Activated T-cell treated with anti-CD3 and anti-CD28 coated beads, Interleukin-2, amount 50 U/mL, for 4 hours (primary cell): ENCODE data around the gene TMEM242. TPM values are rescaled to one million over a fixed set of nuclear protein-coding genes. Genes with fewer than 3 reads are reported as not detected.

Source experiments
- ATAC-seq, 2 donors: fragments of 200-7000 bp; cut with Tn5 transposase; one replicate each; pipeline ENCODE4 v1.10.0; 2021
- DNase-seq: peaks from one replicate; pipeline ENCODE4 v3.0.0-alpha.2; 2020
- H3K27me3 Mint-ChIP-seq: one replicate; pipeline ENCODE4 v1.8.0; 2021; ENCODE audit warnings: low read depth, mixed read lengths
- H3K36me3 Mint-ChIP-seq: one replicate; pipeline ENCODE4 v1.8.0; 2022; ENCODE audit warnings: mixed read lengths; ENCODE audit not compliant: insufficient read depth
- H3K4me1 Mint-ChIP-seq: one replicate; pipeline ENCODE4 v1.8.0; 2021; ENCODE audit warnings: low read depth, mixed read lengths
- H3K4me3 Mint-ChIP-seq: one replicate; pipeline ENCODE4 v1.8.0; 2021; ENCODE audit warnings: mild to moderate bottlenecking, moderate library complexity, mixed read lengths
- H3K9me3 Mint-ChIP-seq: one replicate; pipeline ENCODE4 v1.8.0; 2021; ENCODE audit warnings: mixed read lengths
- total RNA-seq, 3 donors: library from RNA; stranded (reverse); gene quantifications; one replicate each; pipeline ENCODE4 v1.2.1, GENCODE V29; 2021

TMEM242 gene
- total RNA-seq, 3 donors from 2014 or later, result 10.0 to 12.8 (median 10.1) TPM

DNA sequence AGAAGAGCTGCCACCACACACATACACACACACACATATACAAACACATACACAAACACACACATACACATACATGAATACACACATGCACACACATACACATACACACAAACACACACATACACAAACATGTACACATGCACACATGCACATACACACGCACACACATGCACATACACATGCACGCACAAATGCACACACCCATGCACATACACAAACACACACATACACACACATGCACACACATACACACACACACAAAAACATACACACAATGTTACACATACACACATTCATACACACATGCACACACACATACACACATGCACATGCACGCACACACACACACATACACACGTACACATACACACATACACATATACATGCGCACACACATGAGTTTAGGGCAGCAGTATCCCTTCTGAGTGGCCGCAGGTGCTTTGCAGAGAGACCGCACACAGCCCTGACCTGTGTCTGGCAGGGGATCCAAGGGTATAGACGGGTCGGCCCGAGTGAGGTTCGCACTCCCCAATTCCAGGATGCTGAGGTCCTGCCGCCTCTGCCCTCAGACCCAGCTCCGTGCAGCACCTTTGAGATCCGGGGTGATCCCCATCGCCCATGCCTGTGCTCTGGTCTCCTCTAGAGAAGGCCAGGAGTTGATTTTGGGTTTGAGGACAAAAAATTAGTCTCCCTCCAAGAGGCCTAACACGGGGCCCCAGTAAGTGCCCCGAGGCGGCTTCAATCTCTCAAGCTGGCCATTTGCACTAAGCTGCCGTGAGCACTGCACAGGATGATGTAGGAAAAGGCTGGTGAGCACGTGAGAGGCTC, 56.8 kb downstream of the TMEM242 start:
- DNase-seq, result no peak
- ATAC-seq, result no peak
- no peaks in the 10 kb centered on the region for H3K4me1 Mint-ChIP-seq
- no peaks in the 10 kb centered on the region for H3K36me3 Mint-ChIP-seq
- H3K4me3 Mint-ChIP-seq, result no peak overlapping the region
- H3K27me3 Mint-ChIP-seq, result no peaks in the 10 kb centered on the region
- H3K9me3 Mint-ChIP-seq, result peaks cover 10% of the 10 kb centered on the region

GRCh38 chr6:157265635-157266034, 57.7 kb downstream of the TMEM242 start:
- no peak for DNase-seq
- Mint-ChIP-seq H3K27me3 (no peaks in the 10 kb centered on the region), H3K9me3 (peaks cover 9% of the 10 kb centered on the region), H3K36me3 (no peaks in the 10 kb centered on the region), H3K4me3 (no peak overlapping the region), H3K4me1 (no peaks in the 10 kb centered on the region)
- ATAC-seq, result no peak

DNA sequence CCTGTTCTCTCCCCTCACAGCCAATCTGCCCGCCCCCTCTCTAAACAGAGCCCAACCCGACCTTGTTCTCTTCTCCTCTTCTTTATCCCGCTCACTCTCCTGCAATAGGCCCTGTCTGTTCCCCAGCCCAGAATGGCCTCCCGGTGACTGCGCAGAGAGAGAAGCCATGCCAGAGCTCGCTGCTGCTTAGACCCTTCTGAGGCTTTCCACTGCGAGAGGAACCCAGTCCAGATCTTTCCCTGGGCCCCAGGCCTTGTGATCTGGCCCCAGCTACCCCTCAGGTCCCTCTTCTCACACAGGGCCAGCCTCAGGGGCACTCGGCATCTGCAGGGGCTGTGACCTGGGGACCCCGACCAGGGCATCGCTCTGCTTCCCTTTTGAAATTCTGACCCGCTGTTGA, 58.1 kb downstream of the TMEM242 start:
- H3K4me3 Mint-ChIP-seq, result no peak overlapping the region
- no peak for ATAC-seq
- H3K9me3 Mint-ChIP-seq, result peaks cover 4% of the 10 kb centered on the region
- no peaks in the 10 kb centered on the region for H3K27me3 Mint-ChIP-seq
- no peaks in the 10 kb centered on the region for H3K36me3 Mint-ChIP-seq
- no peak for DNase-seq
- no peaks in the 10 kb centered on the region for H3K4me1 Mint-ChIP-seq

- ATAC-seq, result no peak
- no peaks in the 10 kb centered on the region for H3K9me3 Mint-ChIP-seq
- H3K36me3 Mint-ChIP-seq, result no peaks in the 10 kb centered on the region
Observed at GRCh38 chr6:157264701-157265100, 58.6 kb downstream of the TMEM242 start.

GRCh38 chr6:157263881-157264397, 59.4 kb downstream of the TMEM242 start:
- H3K9me3 Mint-ChIP-seq, result no peaks in the 10 kb centered on the region
- no peak for ATAC-seq
- H3K4me3 Mint-ChIP-seq, result no peak overlapping the region
- H3K27me3 Mint-ChIP-seq, result no peaks in the 10 kb centered on the region
- peaks cover 7% of the 10 kb centered on the region for H3K4me1 Mint-ChIP-seq
- H3K36me3 Mint-ChIP-seq, result no peaks in the 10 kb centered on the region
- DNase-seq, result no peak

More at GRCh38 chr6:157264701-157265100, 58.6 kb downstream of the TMEM242 start:
- H3K4me1 Mint-ChIP-seq, result peaks cover 2% of the 10 kb centered on the region
- DNase-seq, result no peak
- H3K27me3 Mint-ChIP-seq, result no peaks in the 10 kb centered on the region
- no peak overlapping the region for H3K4me3 Mint-ChIP-seq

GRCh38 chr6:157263146-157263545, 60.2 kb downstream of the TMEM242 start:
- H3K4me1 Mint-ChIP-seq, result peaks cover 7% of the 10 kb centered on the region
- no peaks in the 10 kb centered on the region for H3K27me3 Mint-ChIP-seq
- ATAC-seq (no peak), DNase-seq (no peak)
- H3K9me3 Mint-ChIP-seq, result no peaks in the 10 kb centered on the region
- H3K36me3 Mint-ChIP-seq, result no peaks in the 10 kb centered on the region
- H3K4me3 Mint-ChIP-seq, result no peak overlapping the region

GRCh38 chr6:157261606-157262005, 61.7 kb downstream of the TMEM242 start:
- H3K9me3 Mint-ChIP-seq, result no peaks in the 10 kb centered on the region
- H3K4me1 Mint-ChIP-seq, result peaks cover 7% of the 10 kb centered on the region
- ATAC-seq (no peak), DNase-seq (no peak)
- peaks cover 3% of the 10 kb centered on the region for H3K27me3 Mint-ChIP-seq
- no peak overlapping the region for H3K4me3 Mint-ChIP-seq
- H3K36me3 Mint-ChIP-seq, result no peaks in the 10 kb centered on the region

DNA sequence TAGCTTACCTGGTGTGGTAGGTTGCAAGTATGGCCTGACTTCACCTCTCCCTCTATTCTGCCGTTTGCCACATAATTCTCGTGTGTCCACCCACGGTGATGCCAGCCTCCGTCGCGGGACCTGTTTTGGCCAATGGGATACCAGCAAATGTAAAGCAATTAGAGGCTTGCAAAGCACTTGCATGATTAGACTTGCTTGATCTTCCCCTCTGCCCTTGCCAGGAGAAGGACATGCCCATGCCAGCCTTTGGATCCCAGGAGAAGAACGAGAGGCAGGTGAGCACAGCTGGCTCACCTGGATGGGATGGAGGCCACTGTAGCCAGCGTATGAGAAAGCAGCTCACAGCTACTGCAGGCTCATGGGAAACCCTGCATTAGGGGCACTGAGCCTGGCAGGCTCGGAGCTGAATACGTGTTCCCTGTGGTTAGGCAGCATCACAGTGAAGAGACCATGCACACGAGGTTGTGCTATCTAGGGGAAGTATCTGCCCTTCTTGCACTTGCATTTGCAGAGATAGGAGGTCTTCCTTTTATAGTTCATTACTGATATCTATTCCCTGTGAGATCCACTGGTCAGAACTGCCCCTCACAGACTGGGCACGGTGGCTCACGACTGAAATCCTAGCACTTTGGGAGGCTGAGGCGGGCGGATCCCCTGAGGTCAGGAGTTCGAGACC, 62.4 kb downstream of the TMEM242 start:
- Mint-ChIP-seq H3K9me3 (no peaks in the 10 kb centered on the region), H3K36me3 (no peaks in the 10 kb centered on the region), H3K4me1 (peaks cover 7% of the 10 kb centered on the region), H3K4me3 (no peak overlapping the region), H3K27me3 (peaks cover 5% of the 10 kb centered on the region)
- ATAC-seq (no peak), DNase-seq (no peak)

DNA sequence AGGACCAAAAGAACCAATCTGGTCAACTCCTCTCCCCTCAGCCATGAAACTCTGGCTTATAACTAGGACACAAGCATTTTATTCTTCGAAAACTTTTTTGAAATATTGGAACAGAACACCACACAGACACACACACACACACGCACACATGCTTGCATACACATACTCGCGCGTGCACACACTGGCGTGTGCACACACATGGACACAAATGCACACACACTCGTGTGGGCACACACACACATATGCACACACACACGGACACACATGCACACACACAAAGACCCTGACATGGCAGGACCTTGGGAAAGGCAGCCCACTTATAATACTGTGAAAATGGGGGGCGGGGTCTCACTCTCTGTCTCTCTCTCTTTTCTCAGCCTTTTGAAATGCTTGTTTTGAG, 63.9 kb downstream of the TMEM242 start:
- no peak for ATAC-seq
- H3K4me1 Mint-ChIP-seq, result peaks cover 7% of the 10 kb centered on the region
- no peak overlapping the region for H3K4me3 Mint-ChIP-seq
- DNase-seq, result no peak
- peaks cover 8% of the 10 kb centered on the region for H3K27me3 Mint-ChIP-seq
- no peaks in the 10 kb centered on the region for H3K36me3 Mint-ChIP-seq
- no peaks in the 10 kb centered on the region for H3K9me3 Mint-ChIP-seq

- ATAC-seq (peak in 1 of 2 donors; percentile 14), DNase-seq (no peak)
- Mint-ChIP-seq H3K27me3 (peaks cover 11% of the 10 kb centered on the region), H3K4me1 (peaks cover 7% of the 10 kb centered on the region), H3K36me3 (no peaks in the 10 kb centered on the region), H3K9me3 (no peaks in the 10 kb centered on the region), H3K4me3 (no peak overlapping the region)
Observed at GRCh38 chr6:157258878-157259277, 64.4 kb downstream of the TMEM242 start.

DNA sequence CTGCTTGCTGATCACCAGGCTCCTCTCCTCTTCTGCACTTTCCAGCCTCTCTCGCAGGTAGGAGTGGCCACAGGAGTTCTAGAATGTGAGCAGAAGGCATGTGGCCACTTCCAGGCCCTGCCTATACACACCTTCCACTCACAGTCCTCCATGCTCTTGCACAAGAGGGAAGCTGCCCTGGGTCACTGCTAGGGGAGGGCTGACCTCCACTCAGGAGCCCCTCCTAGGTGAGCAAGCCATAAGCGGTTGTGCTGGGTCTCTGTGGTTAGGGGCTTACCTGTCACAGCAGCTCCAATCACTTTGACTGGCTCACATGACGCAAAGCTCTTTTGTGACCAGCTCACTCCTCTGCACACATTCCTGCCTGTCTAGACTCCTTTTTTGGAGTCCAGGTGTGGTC, 68.2 kb downstream of the TMEM242 start:
- no peak for ATAC-seq
- DNase-seq, result no peak
- H3K36me3 Mint-ChIP-seq, result no peaks in the 10 kb centered on the region
- H3K9me3 Mint-ChIP-seq, result no peaks in the 10 kb centered on the region
- H3K27me3 Mint-ChIP-seq, result peaks cover 16% of the 10 kb centered on the region
- H3K4me1 Mint-ChIP-seq, result peaks cover 7% of the 10 kb centered on the region
- no peak overlapping the region for H3K4me3 Mint-ChIP-seq

- peaks cover 4% of the 10 kb centered on the region for H3K4me1 Mint-ChIP-seq
- DNase-seq (no peak), ATAC-seq (no peak)
- H3K27me3 Mint-ChIP-seq, result peaks cover 16% of the 10 kb centered on the region
- H3K36me3 Mint-ChIP-seq, result no peaks in the 10 kb centered on the region
- H3K9me3 Mint-ChIP-seq, result no peaks in the 10 kb centered on the region
- no peak overlapping the region for H3K4me3 Mint-ChIP-seq
Observed at GRCh38 chr6:157254538-157254937, 68.8 kb downstream of the TMEM242 start.

- H3K4me3 Mint-ChIP-seq, result no peak overlapping the region
- H3K36me3 Mint-ChIP-seq, result no peaks in the 10 kb centered on the region
- H3K4me1 Mint-ChIP-seq, result no peaks in the 10 kb centered on the region
- H3K9me3 Mint-ChIP-seq, result peaks cover 2% of the 10 kb centered on the region
- H3K27me3 Mint-ChIP-seq, result peaks cover 16% of the 10 kb centered on the region
- no peak for ATAC-seq
- DNase-seq, result no peak
Observed at GRCh38 chr6:157253699-157254098, 69.6 kb downstream of the TMEM242 start.

DNA sequence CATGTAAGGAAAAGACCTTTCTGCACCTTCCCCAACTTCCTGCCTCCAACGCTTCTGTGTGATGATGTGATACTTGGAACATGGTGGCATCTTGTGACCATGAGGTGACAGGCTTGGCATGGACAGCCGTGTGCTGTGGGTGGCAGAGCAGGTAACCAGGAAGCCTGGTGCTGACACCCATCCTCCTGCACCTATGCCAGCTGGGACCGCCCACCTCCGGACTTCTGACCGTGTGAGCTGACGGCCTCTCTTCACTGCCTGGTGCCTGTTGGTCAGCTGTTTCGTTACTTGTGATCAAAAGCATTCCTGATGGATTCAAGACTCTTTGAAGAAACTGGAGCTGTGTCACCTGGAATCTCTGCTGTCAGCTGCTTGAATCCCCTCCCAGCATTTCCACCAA, 70.3 kb downstream of the TMEM242 start:
- Mint-ChIP-seq H3K4me1 (no peaks in the 10 kb centered on the region), H3K27me3 (peaks cover 15% of the 10 kb centered on the region), H3K9me3 (peaks cover 8% of the 10 kb centered on the region), H3K4me3 (no peak overlapping the region), H3K36me3 (no peaks in the 10 kb centered on the region)
- no peak for DNase-seq
- no peak for ATAC-seq
